ENCODE results near the gene BHLHA9. TPM values are rescaled to one million over a fixed set of nuclear protein-coding genes. Genes with fewer than 3 reads are reported as not detected.
"Not testable (repeated sequence)": the region's sequence is repeated elsewhere in the genome, so short reads cannot be mapped to it uniquely, and the experiment has no call there.

Gene BHLHA9
- total RNA-seq, 8 experiments from 2014 or later: not detected

DNA sequence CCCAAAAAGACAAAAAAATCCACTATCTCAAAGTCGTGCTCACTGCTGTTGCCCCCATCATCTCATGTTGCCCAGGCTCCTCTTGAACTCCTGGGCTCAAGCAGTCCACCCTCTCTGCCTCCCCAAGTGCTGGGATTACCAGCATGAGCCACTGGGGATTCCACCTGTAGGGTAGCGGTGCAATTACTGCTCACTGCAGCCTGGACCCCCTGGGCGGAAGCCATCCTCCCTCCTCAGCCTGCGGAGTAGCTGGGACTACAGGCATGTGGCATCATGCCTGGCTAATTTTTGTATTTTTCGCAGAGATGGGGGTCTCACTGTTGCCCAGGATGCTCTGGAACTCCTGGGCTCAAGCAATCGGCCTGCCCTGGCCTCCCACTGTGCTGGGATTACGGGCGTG, 37.9 kb upstream of the BHLHA9 start:
- in situ Hi-C loops (cut with MboI; ENCODE audit: low pct_unique_long_range_greater_than_20kb in 2 of 9, low sequenced_read_pairs in 9 of 9, unreplicated experiment in 9 of 9): no loop called here
- Histone ChIP-seq H3K27ac (no peak overlapping the region), H3K4me3 (no peak overlapping the region), H3K4me1 (replicated peaks in 1 of 2) (peaks cover 9 to 20% of the 10 kb centered on the region in 2 donors)
- WGBS, 10 experiments: 54 to 100% (median 75%) methylated on average over 1 to 5 of the region's 8 CpGs; no CpG with 5 or more reads in 5 of the 10 experiments
- no peak for ATAC-seq (replicated peaks in 6 of 8)

DNA sequence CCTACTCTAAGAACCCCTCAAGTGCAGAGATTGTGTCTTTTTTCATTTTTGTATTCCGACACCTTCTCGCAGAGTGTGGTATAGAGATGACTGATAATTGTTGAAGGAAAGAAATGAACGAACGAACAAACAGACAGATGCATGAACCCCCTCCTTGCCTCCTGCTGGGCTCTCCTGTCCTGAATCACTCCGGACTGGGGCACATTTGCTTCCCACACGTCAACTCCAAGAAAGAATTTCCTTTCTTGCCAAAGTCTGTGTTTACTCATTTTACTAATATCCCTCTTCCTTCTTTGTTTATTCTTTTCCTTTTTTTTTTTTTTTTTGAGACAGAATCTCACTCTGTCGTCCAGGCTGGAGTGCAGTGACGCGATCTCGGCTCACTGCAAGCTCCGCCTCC, 37.5 kb upstream of the BHLHA9 start:
- peaks cover 9 to 16% of the 10 kb centered on the region in 2 donors for H3K4me1 ChIP-seq (replicated peaks in 1 of 2)
- no peak overlapping the region for H3K27ac ChIP-seq
- H3K4me3 ChIP-seq: no peak overlapping the region
- ATAC-seq (replicated peaks in 6 of 8): no peak
- in situ Hi-C loops (cut with MboI; ENCODE audit: low pct_unique_long_range_greater_than_20kb in 2 of 9, low sequenced_read_pairs in 9 of 9, unreplicated experiment in 9 of 9): no loop called here
- WGBS, 10 experiments: 19 to 100% (median 63%) methylated on average over 1 to 10 of the region's 11 CpGs

DNA sequence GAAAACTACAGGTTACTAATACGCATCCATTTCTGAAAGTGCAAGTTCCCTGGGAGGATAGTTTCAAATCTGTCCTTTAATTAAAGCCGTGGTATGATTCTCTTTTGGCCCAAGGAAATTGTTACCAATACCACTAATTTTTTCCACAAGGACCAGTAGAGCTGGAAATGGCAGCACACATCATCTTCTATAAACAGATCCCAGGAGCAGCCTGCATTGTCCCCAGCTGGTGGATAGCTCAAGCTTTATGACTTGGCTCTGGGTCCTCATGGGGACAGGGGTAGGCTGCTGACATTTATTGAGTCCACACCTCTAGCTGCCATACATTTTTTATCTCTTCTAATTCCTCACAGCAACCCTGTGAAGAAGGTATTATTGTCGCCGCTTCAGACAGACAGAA, 35.8 kb upstream of the BHLHA9 start:
- ATAC-seq (replicated peaks in 6 of 8): peak in 1 of 8 experiments; percentile 31
- no peak overlapping the region for H3K27ac ChIP-seq
- peaks cover 4 to 5% of the 10 kb centered on the region in 2 donors for H3K4me1 ChIP-seq (replicated peaks in 1 of 2)
- WGBS, 10 experiments: 8 to 100% (median 79%) methylated on average over 1 to 4 of the region's 4 CpGs; no CpG with 5 or more reads in 2 of the 10 experiments
- no peak overlapping the region for H3K4me3 ChIP-seq
- in situ Hi-C loops (cut with MboI; ENCODE audit: low pct_unique_long_range_greater_than_20kb in 2 of 9, low sequenced_read_pairs in 9 of 9, unreplicated experiment in 9 of 9): no loop called here

DNA sequence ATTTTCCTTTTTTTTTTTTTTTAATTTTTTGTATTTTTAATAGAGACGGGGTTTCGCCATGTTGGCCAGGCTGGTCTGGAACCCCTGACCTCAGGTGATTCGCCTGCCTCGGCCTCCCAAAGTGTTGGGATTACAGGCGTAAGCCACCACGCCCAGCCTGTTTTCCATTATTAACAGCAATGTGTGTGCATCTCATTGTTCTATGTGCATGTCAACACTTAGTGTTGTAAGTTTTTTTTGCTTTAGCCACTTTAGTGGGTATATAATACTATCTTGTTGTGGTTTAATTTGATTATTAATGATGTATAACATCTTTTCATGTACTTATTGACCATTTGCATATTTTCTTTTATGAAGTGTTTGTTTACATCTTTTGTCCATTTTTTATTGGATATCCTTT, 32.8 kb upstream of the BHLHA9 start:
- no peak for ATAC-seq (replicated peaks in 6 of 8)
- no peak overlapping the region for H3K4me3 ChIP-seq
- in situ Hi-C loops (cut with MboI; ENCODE audit: low pct_unique_long_range_greater_than_20kb in 2 of 9, low sequenced_read_pairs in 9 of 9, unreplicated experiment in 9 of 9): no loop called here
- no peak overlapping the region for H3K27ac ChIP-seq
- WGBS, 10 experiments: 14 to 97% (median 77%) methylated on average over 3 to 6 of the region's 6 CpGs; no CpG with 5 or more reads in 4 of the 10 experiments
- H3K4me1 ChIP-seq (replicated peaks in 1 of 2): peaks cover 0 to 5% of the 10 kb centered on the region in 2 donors

DNA sequence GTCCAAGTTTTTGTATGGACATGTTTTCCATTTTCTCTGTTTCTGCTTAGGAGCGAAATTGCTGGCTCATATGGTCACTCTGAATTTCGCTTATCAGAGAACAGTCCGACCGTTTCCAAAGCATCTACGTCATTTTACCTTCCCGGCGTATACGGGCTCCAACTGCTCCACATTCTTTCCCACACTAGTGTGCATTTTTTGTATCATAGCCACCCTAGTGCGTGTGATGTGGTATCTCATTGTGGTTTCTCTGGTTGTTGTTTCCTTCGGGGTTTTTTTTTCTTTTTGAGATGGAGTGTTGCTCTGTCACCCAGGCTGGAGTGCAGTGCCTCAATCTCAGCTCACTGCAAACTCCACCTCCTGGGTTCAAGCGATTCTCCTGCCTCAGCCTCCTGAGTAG, 31.0 kb upstream of the BHLHA9 start:
- Histone ChIP-seq H3K4me3 (no peak overlapping the region), H3K27ac (no peak overlapping the region), H3K4me1 (replicated peaks in 1 of 2) (peaks cover 0 to 5% of the 10 kb centered on the region in 2 donors)
- in situ Hi-C loops (cut with MboI; ENCODE audit: low pct_unique_long_range_greater_than_20kb in 2 of 9, low sequenced_read_pairs in 9 of 9, unreplicated experiment in 9 of 9): no loop called here
- no peak for ATAC-seq (replicated peaks in 6 of 8)
- 70 to 100% (median 85%) methylated on average over 3 to 10 of the region's 11 CpGs; no CpG with 5 or more reads in 1 of the 10 experiments for WGBS, 10 experiments

DNA sequence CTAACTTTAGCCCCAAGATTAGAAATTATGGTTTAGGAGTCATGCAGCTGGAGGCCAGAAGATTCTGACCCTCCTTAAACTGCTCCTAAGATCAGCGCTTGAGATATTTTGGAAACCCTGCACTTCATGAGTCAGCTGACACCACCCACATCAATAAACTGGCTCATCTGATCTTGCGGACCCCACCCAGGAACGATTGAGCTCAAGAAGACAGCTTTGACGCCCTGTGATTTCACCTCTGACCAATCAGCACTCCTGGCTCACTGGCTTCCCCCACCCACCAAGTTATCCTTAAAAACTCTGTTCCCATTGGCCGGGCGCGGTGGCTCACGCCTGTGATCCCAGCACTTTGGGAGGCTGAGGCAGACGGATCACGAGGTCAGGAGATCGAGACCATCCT, 29.8 kb upstream of the BHLHA9 start:
- H3K27ac ChIP-seq; in situ Hi-C loops (cut with MboI; ENCODE audit: low pct_unique_long_range_greater_than_20kb in 2 of 9, low sequenced_read_pairs in 9 of 9, unreplicated experiment in 9 of 9): not testable (repeated sequence)
- WGBS, 10 experiments: 0 to 70% (median 52%) methylated on average over 2 to 8 of the region's 11 CpGs; no CpG with 5 or more reads in 2 of the 10 experiments

DNA sequence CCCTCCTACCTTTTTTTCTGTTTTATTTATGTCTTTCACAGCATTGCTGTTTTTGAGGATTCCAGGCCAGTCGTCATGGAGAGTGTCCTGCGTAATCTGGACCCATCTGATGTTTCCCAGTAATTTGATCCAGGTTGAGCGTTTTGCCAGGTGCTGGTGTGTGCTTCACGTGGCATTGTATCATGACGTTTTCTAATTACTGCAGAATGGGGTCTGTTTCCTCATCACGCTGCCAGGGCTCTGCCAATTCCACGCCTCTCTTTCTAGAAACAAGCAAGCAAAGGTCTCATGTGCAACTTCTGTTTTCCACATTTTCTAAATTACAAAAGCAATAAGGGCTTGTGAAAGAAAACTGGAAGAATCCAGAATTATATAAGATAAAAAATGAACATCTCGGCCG, 28.3 kb upstream of the BHLHA9 start:
- Histone ChIP-seq H3K27ac (no peak overlapping the region), H3K4me1 (replicated peaks in 1 of 2) (no peaks in the 10 kb centered on the region), H3K4me3 (no peak overlapping the region)
- peak in 3 of 8 experiments; percentile 12 to 73 (median 16) for ATAC-seq (replicated peaks in 6 of 8)
- in situ Hi-C loops (cut with MboI; ENCODE audit: low pct_unique_long_range_greater_than_20kb in 2 of 9, low sequenced_read_pairs in 9 of 9, unreplicated experiment in 9 of 9): no loop called here
- WGBS, 10 experiments: 0 to 82% (median 34%) methylated on average over 2 to 8 of the region's 9 CpGs; no CpG with 5 or more reads in 2 of the 10 experiments

More for the DNA sequence above, 29.8 kb upstream of the BHLHA9 start:
- not testable (repeated sequence) for H3K4me1 ChIP-seq (replicated peaks in 1 of 2); H3K4me3 ChIP-seq
- peak in 3 of 8 experiments; percentile 83 to 98 (median 98) for ATAC-seq (replicated peaks in 6 of 8)

DNA sequence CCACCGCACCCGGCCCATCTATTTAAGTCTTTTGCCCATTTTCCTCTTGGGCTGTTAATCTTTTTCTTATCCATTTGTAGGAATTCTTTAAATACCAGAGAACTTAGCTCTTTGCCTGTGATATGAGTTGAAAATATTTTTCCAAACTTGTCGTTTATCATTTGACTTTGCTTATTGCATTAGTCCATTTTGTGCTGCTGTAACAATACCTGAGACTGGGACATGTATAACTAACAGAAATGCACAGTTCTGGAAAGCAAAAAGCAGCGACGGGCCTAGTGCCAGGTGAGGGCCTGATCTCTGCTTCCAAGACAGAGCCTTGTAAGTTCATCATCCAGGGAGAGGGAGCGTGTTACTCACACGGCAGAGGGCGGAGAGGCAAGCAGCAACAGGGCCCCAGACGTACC, 25.6 kb upstream of the BHLHA9 start:
- in situ Hi-C loops (cut with MboI; ENCODE audit: low pct_unique_long_range_greater_than_20kb in 2 of 9, low sequenced_read_pairs in 9 of 9, unreplicated experiment in 9 of 9): no loop called here
- 0 to 86% (median 67%) methylated on average over 1 to 8 of the region's 9 CpGs; no CpG with 5 or more reads in 1 of the 10 experiments for WGBS, 10 experiments
- no peak overlapping the region for H3K4me3 ChIP-seq
- ATAC-seq (replicated peaks in 6 of 8): peak in 1 of 8 experiments; percentile 46
- H3K27ac ChIP-seq: no peak overlapping the region
- H3K4me1 ChIP-seq (replicated peaks in 1 of 2): no peaks in the 10 kb centered on the region

DNA sequence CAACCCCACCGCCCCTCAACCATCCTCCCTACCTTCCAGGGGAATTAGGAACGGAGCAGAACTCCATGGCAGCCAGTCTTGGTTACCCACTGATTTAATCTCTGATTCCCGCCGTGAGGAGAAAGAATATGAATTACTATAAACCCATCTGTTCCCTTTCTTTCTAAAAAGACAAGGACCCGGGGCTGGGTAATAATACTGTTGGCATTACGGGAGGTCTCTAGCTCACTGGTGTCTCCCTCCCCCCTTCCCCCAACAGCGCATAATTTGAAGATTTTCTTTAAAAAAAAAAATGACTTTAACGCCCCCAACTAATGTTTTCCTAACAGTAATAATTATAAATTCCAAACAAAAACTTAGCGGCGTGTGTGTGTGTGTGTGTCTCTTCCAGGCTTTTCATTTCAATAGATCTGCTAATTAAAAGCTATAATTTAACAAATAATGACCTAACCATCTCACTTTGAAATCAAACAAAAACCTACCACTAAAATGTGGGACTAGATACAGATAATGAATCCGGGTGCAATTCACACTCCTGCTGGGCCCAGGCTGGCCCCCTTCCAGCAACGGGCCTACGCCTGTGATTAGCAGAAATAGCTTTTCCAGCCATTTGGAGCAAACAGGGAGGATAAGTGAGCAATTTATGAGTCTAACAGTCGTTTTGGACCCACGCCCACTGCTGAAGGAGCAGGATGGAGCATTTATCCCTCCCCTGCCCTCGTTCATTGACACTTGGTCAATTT, 18.2 kb upstream of the BHLHA9 start:
- peaks cover 0 to 13% of the 10 kb centered on the region in 2 donors for H3K4me1 ChIP-seq (replicated peaks in 1 of 2)
- peak overlapping the region in 1 of 2 donors; percentile 41 for H3K27ac ChIP-seq
- peak in 5 of 8 experiments; percentile 20 to 65 (median 47) for ATAC-seq (replicated peaks in 6 of 8)
- in situ Hi-C loops (cut with MboI; ENCODE audit: low pct_unique_long_range_greater_than_20kb in 2 of 9, low sequenced_read_pairs in 9 of 9, unreplicated experiment in 9 of 9): loop anchor here in 5 of 9 experiments (25.0 kb wide), 1 partner anchor 260 kb away; the partner anchor contains the start of gene INPP5K (in 5 of the 5)
- 12 to 74% (median 45%) methylated on average over 1 to 11 of the region's 16 CpGs; no CpG with 5 or more reads in 1 of the 10 experiments for WGBS, 10 experiments
- H3K4me3 ChIP-seq: no peak overlapping the region

DNA sequence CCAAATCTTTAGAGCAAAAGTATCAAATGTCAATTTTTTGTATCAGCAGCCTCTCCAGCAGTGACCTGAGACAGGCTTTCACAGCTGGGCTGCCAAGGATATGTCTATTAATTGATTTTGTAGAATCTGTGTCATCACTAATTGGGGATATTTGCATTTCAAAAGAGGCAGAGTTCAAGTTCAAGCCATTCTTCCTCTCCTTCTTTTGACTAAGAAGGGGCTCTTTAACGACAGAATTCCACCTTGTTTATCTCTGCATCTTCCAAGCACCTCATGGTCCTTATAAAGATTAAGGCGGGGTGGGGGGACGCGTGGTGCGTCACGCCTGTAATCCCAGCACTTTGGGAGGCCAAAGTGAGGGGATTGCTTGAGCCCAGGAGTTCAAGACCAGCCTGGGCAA, 15.2 kb upstream of the BHLHA9 start:
- in situ Hi-C loops (cut with MboI; ENCODE audit: low pct_unique_long_range_greater_than_20kb in 2 of 9, low sequenced_read_pairs in 9 of 9, unreplicated experiment in 9 of 9): loop anchor here in 5 of 9 experiments (25.0 kb wide), 1 partner anchor 257 kb away; the partner anchor contains the start of gene INPP5K (in 5 of the 5)
- WGBS, 10 experiments: 0 to 51% (median 20%) methylated on average over 1 to 6 of the region's 6 CpGs; no CpG with 5 or more reads in 4 of the 10 experiments
- Histone ChIP-seq H3K27ac (no peak overlapping the region), H3K4me1 (replicated peaks in 1 of 2) (peaks cover 0 to 13% of the 10 kb centered on the region in 2 donors), H3K4me3 (no peak overlapping the region)
- no peak for ATAC-seq (replicated peaks in 6 of 8)

DNA sequence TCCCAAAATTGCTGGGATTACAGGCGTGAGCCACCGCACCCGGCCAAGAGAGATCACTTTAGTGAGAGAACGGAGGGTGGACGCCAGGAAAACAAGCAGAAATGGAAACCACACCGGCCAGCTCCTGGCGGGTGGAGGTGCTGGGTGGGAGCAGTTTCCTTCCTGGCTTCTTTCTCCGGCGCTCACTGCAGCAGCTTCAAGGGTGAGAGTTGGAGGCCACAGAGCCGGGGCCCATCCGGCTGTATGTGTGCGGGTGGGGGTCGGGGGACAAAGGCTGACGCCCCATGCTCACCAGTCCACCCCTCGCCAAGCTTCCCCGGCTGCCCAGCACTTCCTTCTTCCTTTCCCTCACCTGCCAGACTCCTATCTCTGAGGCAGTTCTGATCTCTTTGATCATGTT, 13.5 kb upstream of the BHLHA9 start:
- Histone ChIP-seq H3K4me1 (replicated peaks in 1 of 2) (peaks cover 0 to 9% of the 10 kb centered on the region in 2 donors), H3K27ac (no peak overlapping the region), H3K4me3 (no peak overlapping the region)
- WGBS, 10 experiments: 42 to 70% (median 65%) methylated on average over 2 to 5 of the region's 16 CpGs; no CpG with 5 or more reads in 5 of the 10 experiments
- no peak for ATAC-seq (replicated peaks in 6 of 8)
- in situ Hi-C loops (cut with MboI; ENCODE audit: low pct_unique_long_range_greater_than_20kb in 2 of 9, low sequenced_read_pairs in 9 of 9, unreplicated experiment in 9 of 9): loop anchor here in 5 of 9 experiments (25.0 kb wide), 1 partner anchor 256 kb away; the partner anchor contains the start of gene INPP5K (in 5 of the 5)

DNA sequence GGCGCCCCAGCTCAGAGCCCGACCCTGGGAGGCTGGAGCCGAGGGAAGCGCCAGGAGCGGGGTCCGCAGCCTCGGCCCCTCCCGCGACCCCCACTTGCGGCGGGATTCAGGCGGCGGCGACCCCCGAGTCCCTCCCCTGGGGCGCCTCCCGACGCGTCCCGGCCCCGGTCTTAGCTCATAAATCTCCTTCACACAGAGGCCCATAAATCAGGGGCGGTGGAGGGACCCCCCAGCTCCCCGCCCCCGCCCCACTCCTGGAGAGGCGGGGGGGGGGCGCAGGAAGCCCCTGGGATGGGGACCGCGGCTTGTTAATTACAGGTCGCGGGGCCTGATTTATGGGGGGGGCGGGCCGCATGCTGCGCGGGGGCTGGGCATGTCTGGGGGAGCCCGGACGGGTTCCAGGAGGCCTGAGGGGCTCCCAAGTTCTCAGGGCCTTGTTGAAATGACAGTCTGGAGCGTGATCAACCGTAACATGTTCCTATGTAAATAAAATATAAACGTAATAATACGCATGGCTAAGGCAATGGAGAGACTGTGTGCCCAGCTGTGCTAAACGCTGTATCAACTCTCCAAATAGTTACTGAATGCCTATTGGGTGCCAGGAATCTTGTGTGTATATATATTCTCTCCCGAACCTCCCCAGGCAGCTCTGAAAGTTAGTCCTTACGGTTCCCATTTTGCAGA, 10.0 kb upstream of the BHLHA9 start:
- ATAC-seq (replicated peaks in 6 of 8): peak in 6 of 8 experiments; percentile 6 to 55 (median 37)
- peak overlapping the region; percentile 8 to 41 (median 31) for H3K4me3 ChIP-seq
- WGBS, 10 experiments: 37 to 100% (median 54%) methylated on average over 2 to 5 of the region's 43 CpGs; no CpG with 5 or more reads in 6 of the 10 experiments
- no peak overlapping the region for H3K27ac ChIP-seq
- in situ Hi-C loops (cut with MboI; ENCODE audit: low pct_unique_long_range_greater_than_20kb in 2 of 9, low sequenced_read_pairs in 9 of 9, unreplicated experiment in 9 of 9): loop anchor here in 5 of 9 experiments (25.0 kb wide), 1 partner anchor 252 kb away; the partner anchor contains the start of gene INPP5K (in 5 of the 5)
- H3K4me1 ChIP-seq (replicated peaks in 1 of 2): peaks cover 3 to 5% of the 10 kb centered on the region in 2 donors

DNA sequence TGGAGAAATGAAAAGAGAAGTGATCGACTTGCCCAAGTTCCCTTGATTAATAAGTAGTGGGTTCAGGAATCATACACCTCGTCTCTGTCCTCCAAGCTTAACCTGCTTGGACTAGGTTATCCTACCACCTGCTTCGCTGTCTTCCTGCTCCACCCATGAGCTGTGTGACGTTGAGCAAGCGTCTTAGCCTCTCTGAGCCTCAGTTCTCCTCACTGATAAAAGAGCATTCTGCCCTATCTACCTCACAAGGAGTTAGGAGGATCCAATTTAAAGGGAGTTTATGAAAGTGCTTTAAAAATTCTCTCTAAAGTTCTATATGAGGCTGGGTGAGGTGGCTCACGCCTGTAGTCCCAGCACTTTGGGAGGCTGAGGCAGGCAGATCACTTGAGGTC, 9.5 kb upstream of the BHLHA9 start:
- in situ Hi-C loops (cut with MboI; ENCODE audit: low pct_unique_long_range_greater_than_20kb in 2 of 9, low sequenced_read_pairs in 9 of 9, unreplicated experiment in 9 of 9): loop anchor here in 5 of 9 experiments (25.0 kb wide), 1 partner anchor 252 kb away; the partner anchor contains the start of gene INPP5K (in 5 of the 5)
- no peak overlapping the region for H3K4me3 ChIP-seq
- ATAC-seq (replicated peaks in 6 of 8): no peak
- WGBS, 10 experiments: 75 to 100% (median 94%) methylated on average over 1 to 6 of the region's 6 CpGs; no CpG with 5 or more reads in 4 of the 10 experiments
- H3K27ac ChIP-seq: no peak overlapping the region
- peaks cover 3 to 5% of the 10 kb centered on the region in 2 donors for H3K4me1 ChIP-seq (replicated peaks in 1 of 2)
